IMR-90 (cell line): ENCODE measurements around the gene YPEL2. TPM values are rescaled to one million over a fixed set of nuclear protein-coding genes. Genes with fewer than 3 reads are reported as not detected.

Source experiments
- ATAC-seq: fragments of 200-7000 bp; cut with Tn5 transposase; 2 replicates; pipeline ENCODE4 v1.9.1; 2020; ENCODE audit warnings: low read depth, mild to moderate bottlenecking, moderate library complexity
- BruUV-seq: library from RNA; stranded (reverse); fragments of 400-500 nt; replicated peaks from 2 replicates; lab custom pipeline; 2021; lab: Mats Ljungman, UMichigan
- CTCF ChIA-PET: fragments of 300-600 bp; formaldehyde crosslinking; extraction: SDS; loops from one replicate; lab custom pipeline; 2021; ENCODE audit warnings: antibody characterized with exemption; lab: Yijun Ruan, JAX
- POLR2A ChIA-PET: fragments of 300-600 bp; sonication (Branson Sonifier 250); formaldehyde crosslinking; loops from one replicate; lab custom pipeline; 2022; ENCODE audit warnings: antibody characterized with exemption; ENCODE audit not compliant: unreplicated experiment; lab: Charles Lee
- DNase-seq: peaks from one replicate; pipeline ENCODE4 v3.0.0; 2013
- H2AFZ ChIP-seq: replicated peaks from 2 replicates; pipeline ENCODE3; 2013; ENCODE audit warnings: low read length, mild to moderate bottlenecking; ENCODE audit not compliant: poor library complexity
- H2AK5ac ChIP-seq: 2 replicates; pipeline ENCODE4 v1.6.1; 2013; ENCODE audit warnings: low read depth, low read length, inconsistent platforms
- H2AK9ac ChIP-seq: replicated peaks from 2 replicates; pipeline ENCODE3; 2013; ENCODE audit warnings: mild to moderate bottlenecking, low read depth, low read length, moderate library complexity; ENCODE audit not compliant: poor library complexity
- H2BK120ac ChIP-seq: 2 replicates; pipeline ENCODE4 v1.6.1; 2013; ENCODE audit warnings: low read depth, low read length, inconsistent platforms
- H2BK15ac ChIP-seq: 3 replicates; pipeline ENCODE4 v1.6.1; 2013; ENCODE audit warnings: low read depth, low read length, inconsistent platforms
- H2BK20ac ChIP-seq: 2 replicates; pipeline ENCODE4 v1.6.1; 2013; ENCODE audit warnings: low read depth, mild to moderate bottlenecking, inconsistent platforms, low read length, moderate library complexity
- H2BK5ac ChIP-seq: 2 replicates; pipeline ENCODE4 v1.6.1; 2013; ENCODE audit warnings: mild to moderate bottlenecking, low read depth, low read length, inconsistent platforms; ENCODE audit not compliant: poor library complexity, severe bottlenecking
- H3K14ac ChIP-seq: replicated peaks from 2 replicates; pipeline ENCODE4 v1.6.1; 2013; ENCODE audit warnings: low read depth, low read length, inconsistent platforms
- H3K18ac ChIP-seq: 2 replicates; pipeline ENCODE4 v1.6.1; 2013; ENCODE audit warnings: low read depth, low read length, control low read depth
- H3K23ac ChIP-seq: 2 replicates; pipeline ENCODE4 v1.6.1; 2013; ENCODE audit warnings: low read depth, low read length, inconsistent platforms
- H3K27ac ChIP-seq: 2 replicates; pipeline ENCODE4 v1.5.1; 2013; ENCODE audit warnings: mild to moderate bottlenecking, control low read depth, low read length; ENCODE audit not compliant: insufficient read depth
- H3K27me3 ChIP-seq: 2 replicates; pipeline ENCODE4 v1.6.1; 2013; ENCODE audit warnings: low read length; ENCODE audit not compliant: control insufficient read depth, insufficient read depth
- H3K36me3 ChIP-seq: 2 replicates; pipeline ENCODE4 v1.6.1; 2013; ENCODE audit warnings: low read length, mixed read lengths; ENCODE audit not compliant: control insufficient read depth, insufficient read depth
- H3K4ac ChIP-seq: 2 replicates; pipeline ENCODE4 v1.6.1; 2013; ENCODE audit warnings: low read depth, low read length, inconsistent platforms
- H3K4me1 ChIP-seq: 2 replicates; pipeline ENCODE4 v1.6.1; 2013; ENCODE audit warnings: low read length, mixed read lengths; ENCODE audit not compliant: control insufficient read depth, insufficient read depth
- H3K4me2 ChIP-seq: 2 replicates; pipeline ENCODE4 v1.6.1; 2013; ENCODE audit warnings: low read depth, mild to moderate bottlenecking, control low read depth, low read length, moderate library complexity
- H3K4me3 ChIP-seq: 2 replicates; pipeline ENCODE4 v1.5.1; 2013; ENCODE audit warnings: low read depth, mild to moderate bottlenecking, control low read depth, low read length, moderate library complexity; ENCODE audit not compliant: insufficient read depth
- H3K56ac ChIP-seq: 2 replicates; pipeline ENCODE4 v1.6.1; 2013; ENCODE audit warnings: low read length, inconsistent platforms; ENCODE audit not compliant: insufficient read depth; ENCODE audit errors: extremely low read depth
- H3K79me1 ChIP-seq, 2 experiments: 2 replicates each; pipeline ENCODE4 v1.6.1; 2013; ENCODE audit warnings: low read length in 2 of 2, inconsistent platforms in 1 of 2, low read depth in 1 of 2
- H3K9ac ChIP-seq: 2 replicates; pipeline ENCODE4 v1.6.1; 2013; ENCODE audit warnings: low read depth, low read length, control low read depth
- H3K9me1 ChIP-seq: 2 replicates; pipeline ENCODE4 v1.6.1; 2013; ENCODE audit warnings: low read length, inconsistent platforms; ENCODE audit not compliant: insufficient read depth
- H3K9me3 ChIP-seq: 2 replicates; pipeline ENCODE4 v1.6.1; 2013; ENCODE audit warnings: low read length; ENCODE audit not compliant: control insufficient read depth, insufficient read depth
- H4K20me1 ChIP-seq: 2 replicates; pipeline ENCODE4 v1.6.1; 2013; ENCODE audit warnings: low read length, inconsistent platforms; ENCODE audit not compliant: insufficient read depth
- H4K5ac ChIP-seq: 2 replicates; pipeline ENCODE4 v1.6.1; 2013; ENCODE audit warnings: mild to moderate bottlenecking, low read depth, low read length, control low read depth
- H4K8ac ChIP-seq, 2 experiments: 2 replicates each; pipeline ENCODE4 v1.6.1; 2013; ENCODE audit warnings: low read depth in 2 of 2, low read length in 2 of 2, control low read depth in 1 of 2, inconsistent platforms in 1 of 2
- H4K91ac ChIP-seq: 2 replicates; pipeline ENCODE4 v1.6.1; 2013; ENCODE audit warnings: low read depth, low read length, inconsistent platforms; ENCODE audit not compliant: insufficient read depth
- BHLHE40 ChIP-seq: fragments of 150-350 bp; IDR thresholded peaks from 2 replicates; pipeline ENCODE4 v1.6.1; 2016; ENCODE audit warnings: mild to moderate bottlenecking, low read depth, low read length
- CEBPB ChIP-seq: IDR thresholded peaks from 2 replicates; pipeline ENCODE4 v1.6.1; 2012; ENCODE audit warnings: low read depth, low read length, improper control_type of control experiment
- CHD1 ChIP-seq: IDR thresholded peaks from 2 replicates; pipeline ENCODE4 v1.6.1; 2012; ENCODE audit warnings: low read depth, low read length, improper control_type of control experiment
- CTCF ChIP-seq: conservative IDR thresholded peaks from 2 replicates; pipeline ENCODE4 v1.5.1; 2012; ENCODE audit warnings: mild to moderate bottlenecking, low read depth, low read length, improper control_type of control experiment
- FOS ChIP-seq: fragments of 150-350 bp; IDR thresholded peaks from 2 replicates; pipeline ENCODE4 v1.6.1; 2016; ENCODE audit warnings: low read depth, low read length
- MXI1 ChIP-seq: IDR thresholded peaks from 2 replicates; pipeline ENCODE4 v1.6.1; 2012; ENCODE audit warnings: low read depth, mild to moderate bottlenecking, low read length, moderate library complexity, borderline replicate concordance
- NFE2L2 ChIP-seq: fragments of 150-350 bp; IDR thresholded peaks from 2 replicates; pipeline ENCODE4 v1.6.1; 2016; ENCODE audit warnings: low read depth, mild to moderate bottlenecking, low read length
- POLR2A ChIP-seq: IDR thresholded peaks from 2 replicates; pipeline ENCODE4 v1.6.1; 2012; ENCODE audit warnings: mild to moderate bottlenecking, low read depth, low read length
- RCOR1 ChIP-seq: IDR thresholded peaks from 2 replicates; pipeline ENCODE4 v1.6.1; 2012; ENCODE audit warnings: mild to moderate bottlenecking, low read length, improper control_type of control experiment; ENCODE audit not compliant: insufficient replicate concordance
- RFX5 ChIP-seq: IDR thresholded peaks from 2 replicates; pipeline ENCODE4 v1.8.0; 2012; ENCODE audit warnings: low read depth, mild to moderate bottlenecking, low read length, moderate library complexity
- SMC3 ChIP-seq: fragments of 150-350 bp; IDR thresholded peaks from 2 replicates; pipeline ENCODE4 v1.6.1; 2016; ENCODE audit warnings: low read depth, mild to moderate bottlenecking, antibody characterized with exemption, low read length, moderate library complexity
- WGBS, 2 experiments: methylation state at CpG; one replicate each; pipeline versions ENCODE4 v1.1.5 to v1.1.7; 2013; ENCODE audit warnings: missing lambda C conversion rate in 2 of 2; ENCODE audit not compliant: insufficient read length in 1 of 2; ENCODE audit errors: extremely low coverage in 2 of 2; 5-methylcytosine and 5-hydroxymethylcytosine counted together
- dilution Hi-C: fragments of 300-500 bp; cut with HindIII; formaldehyde crosslinking; loops from one replicate; pipeline ENCODE4 v1.14.3; 2018; ENCODE audit warnings: low sequenced_read_pairs; ENCODE audit not compliant: unreplicated experiment
- in situ Hi-C: fragments of 300-500 bp; cut with MboI; formaldehyde crosslinking; loops from 3 replicates; pipeline ENCODE4 v1.14.3; 2019; ENCODE audit warnings: low sequenced_read_pairs, inconsistent platforms, mixed read lengths
- intact Hi-C: fragments of 100-400 bp; cut with micrococcal nuclease; formaldehyde crosslinking; loops from 2 replicates; pipeline ENCODE4 v1.10.0; 2022
- polyA plus RNA-seq, 3 experiments: library from polyadenylated mRNA; depleted of rRNA; stranded (reverse); fragments of >200 nt; gene quantifications; 2 replicates each; pipeline ENCODE4 v1.2.3, GENCODE V29; 2012; ENCODE audit warnings: low replicate concordance in 1 of 3
- total RNA-seq: library from RNA; depleted of rRNA; stranded (reverse); fragments of >200 nt; gene quantifications from 2 replicates; pipeline ENCODE4 v1.2.3, GENCODE V29; 2012
- TF ChIP-seq, protein P1 (sequence below): fragments of 150-350 bp; IDR thresholded peaks from 2 replicates; pipeline ENCODE4 v1.6.1; 2017; ENCODE audit warnings: mild to moderate bottlenecking, antibody characterized with exemption, low read length, low read depth
- TF ChIP-seq, protein P2 (sequence below): fragments of 150-350 bp; IDR thresholded peaks from 2 replicates; pipeline ENCODE4 v1.6.1; 2016; ENCODE audit warnings: low read depth, mild to moderate bottlenecking, low read length, moderate library complexity, borderline replicate concordance

YPEL2 gene
- total and polyA plus RNA-seq, 2 of the 4 experiments (the other 2 are of a cell fraction): 2.3 to 3.4 TPM

GRCh38 chr17:59372138-59372751 lies 40.8 kb downstream of the YPEL2 start:
- DNase-seq: peak; percentile 54
- dilution Hi-C loops: no loop called here
- H3K4me1 ChIP-seq: peaks cover 20% of the 10 kb centered on the region
- H3K14ac ChIP-seq: peak overlapping the region; percentile 64
- peak overlapping the region; percentile 14; the same call in 1 of the 2 replicates for H4K5ac ChIP-seq
- no peaks in the 10 kb centered on the region for H3K36me3 ChIP-seq
- H3K9ac ChIP-seq: no peak overlapping the region
- peak; percentile 78 for ATAC-seq
- BruUV-seq: no TSS peak
- peak overlapping the region; percentile 74; the same call in 1 of the 2 replicates for H2AK5ac ChIP-seq
- ChIA-PET POLR2A (no interaction called here), CTCF (no interaction called here)
- no peaks in the 10 kb centered on the region for H3K9me3 ChIP-seq
- H3K4me2 ChIP-seq: peak overlapping the region; percentile 5; the same call in 1 of the 2 replicates
- peak overlapping the region; percentile 71; the same call in 1 of the 2 replicates for H3K23ac ChIP-seq
- in situ Hi-C loops: no loop called here
- H2BK5ac ChIP-seq: peak overlapping the region; percentile 45
- peaks cover 3% of the 10 kb centered on the region for H3K9me1 ChIP-seq
- TF ChIP-seq, protein P1, sequence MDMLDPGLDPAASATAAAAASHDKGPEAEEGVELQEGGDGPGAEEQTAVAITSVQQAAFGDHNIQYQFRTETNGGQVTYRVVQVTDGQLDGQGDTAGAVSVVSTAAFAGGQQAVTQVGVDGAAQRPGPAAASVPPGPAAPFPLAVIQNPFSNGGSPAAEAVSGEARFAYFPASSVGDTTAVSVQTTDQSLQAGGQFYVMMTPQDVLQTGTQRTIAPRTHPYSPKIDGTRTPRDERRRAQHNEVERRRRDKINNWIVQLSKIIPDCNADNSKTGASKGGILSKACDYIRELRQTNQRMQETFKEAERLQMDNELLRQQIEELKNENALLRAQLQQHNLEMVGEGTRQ: no peak
- no peak for TF ChIP-seq POLR2A
- TF ChIP-seq CHD1: no peak
- TF ChIP-seq MXI1: no peak
- no peak for TF ChIP-seq RFX5
- no peak for TF ChIP-seq CEBPB
- TF ChIP-seq CTCF: no peak
- TF ChIP-seq NFE2L2: no peak
- TF ChIP-seq SMC3: no peak
- TF ChIP-seq FOS: no peak
- TF ChIP-seq RCOR1: no peak
- TF ChIP-seq, protein P2, sequence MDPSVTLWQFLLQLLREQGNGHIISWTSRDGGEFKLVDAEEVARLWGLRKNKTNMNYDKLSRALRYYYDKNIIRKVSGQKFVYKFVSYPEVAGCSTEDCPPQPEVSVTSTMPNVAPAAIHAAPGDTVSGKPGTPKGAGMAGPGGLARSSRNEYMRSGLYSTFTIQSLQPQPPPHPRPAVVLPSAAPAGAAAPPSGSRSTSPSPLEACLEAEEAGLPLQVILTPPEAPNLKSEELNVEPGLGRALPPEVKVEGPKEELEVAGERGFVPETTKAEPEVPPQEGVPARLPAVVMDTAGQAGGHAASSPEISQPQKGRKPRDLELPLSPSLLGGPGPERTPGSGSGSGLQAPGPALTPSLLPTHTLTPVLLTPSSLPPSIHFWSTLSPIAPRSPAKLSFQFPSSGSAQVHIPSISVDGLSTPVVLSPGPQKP: no peak
- no peak for TF ChIP-seq BHLHE40
- H4K91ac ChIP-seq: peak overlapping the region; percentile 35; the same call in 1 of the 2 replicates
- peak overlapping the region; percentile 3 to 70; a peak in 3 of 4 replicates for H4K8ac ChIP-seq
- intact Hi-C loops: loop anchor here (5.0 kb wide), 1 partner anchor 50 kb away; no protein-coding TSS in a partner anchor
- no peak overlapping the region for H2AK9ac ChIP-seq
- H4K20me1 ChIP-seq: no peaks in the 10 kb centered on the region
- H3K56ac ChIP-seq: no peak overlapping the region
- H3K79me1 ChIP-seq: peaks cover 0 to 6% of the 10 kb centered on the region in 2 experiments; a peak in 1 of 4 replicates
- H3K27ac ChIP-seq: peak overlapping the region; percentile 32; the same call in 1 of the 2 replicates
- H3K4ac ChIP-seq: peak overlapping the region; percentile 78
- WGBS, 2 experiments: no CpG with 5 or more reads among the region's 2 CpGs
- peak overlapping the region; percentile 19 for H2AFZ ChIP-seq
- H3K18ac ChIP-seq: peak overlapping the region; percentile 24; the same call in 1 of the 2 replicates
- peak overlapping the region; percentile 82; the same call in 1 of the 2 replicates for H2BK20ac ChIP-seq
- peak overlapping the region; percentile 65 for H2BK120ac ChIP-seq
- peak overlapping the region; percentile 27; the same call in 1 of the 3 replicates for H2BK15ac ChIP-seq
- no peaks in the 10 kb centered on the region for H3K27me3 ChIP-seq
- H3K4me3 ChIP-seq: no peak overlapping the region
